SK-N-SH (cell line): Measurements from ENCODE around the gene ANKMY2. TPM values are rescaled to one million over a fixed set of nuclear protein-coding genes. Genes with fewer than 3 reads are reported as not detected.

Experiments used
- CTCF ChIA-PET: fragments of 300-600, 350-600 bp; formaldehyde crosslinking; extraction: SDS; loops from one replicate; lab custom pipeline; 2021; lab: Yijun Ruan, JAX
- POLR2A ChIA-PET: fragments of 350-600 bp; sonication (Branson Sonifier 250); formaldehyde crosslinking; extraction: SDS; loops from one replicate; lab custom pipeline; 2020; ENCODE audit warnings: antibody characterized with exemption, inconsistent platforms; lab: Yijun Ruan, JAX
- DNase-seq: peaks from one replicate; pipeline ENCODE4 v3.0.0; 2012
- H2AFZ ChIP-seq: fragments of 200-600 bp; sonication (generic); 2 replicates; pipeline ENCODE4 v1.8.1; 2016; ENCODE audit warnings: antibody characterized with exemption, mild to moderate bottlenecking, low read depth
- H3F3A ChIP-seq: fragments of 200-600 bp; sonication (generic); replicated peaks from 2 replicates; pipeline ENCODE3; 2016; ENCODE audit warnings: antibody characterized with exemption, mild to moderate bottlenecking; ENCODE audit not compliant: insufficient read depth
- H3K27ac ChIP-seq, 2 experiments: fragments of 200-500 bp in 1 of 2; fragments of 200-600 bp in 1 of 2; sonication (Bioruptor generic) in 1 of 2; sonication (generic), shearing (Covaris generic) in 1 of 2; 2 replicates each; pipeline versions ENCODE4 v1.5.1 to v1.6.1; 2014 to 2016; ENCODE audit warnings: low read depth in 2 of 2, inconsistent platforms in 1 of 2, low read length in 1 of 2, mild to moderate bottlenecking in 1 of 2, mixed read lengths in 1 of 2
- H3K27me3 ChIP-seq: fragments of 200-600 bp; sonication (generic), shearing (Covaris generic); 2 replicates; pipeline ENCODE4 v1.6.1; 2016; ENCODE audit warnings: mixed run types; ENCODE audit not compliant: insufficient read depth
- H3K36me3 ChIP-seq, 2 experiments: fragments of 200-500 bp in 1 of 2; fragments of 200-600 bp in 1 of 2; sonication (Bioruptor generic) in 1 of 2; sonication (generic) in 1 of 2; replicated peaks in 1 of 2; 2 replicates each; pipeline versions ENCODE3 to v1.5.1; 2014 to 2016; ENCODE audit warnings: low read length in 1 of 2, mild to moderate bottlenecking in 1 of 2; ENCODE audit not compliant: insufficient read depth in 2 of 2, control insufficient read depth in 1 of 2
- H3K4me1 ChIP-seq, 2 experiments: fragments of 200-500 bp in 1 of 2; fragments of 200-600 bp in 1 of 2; sonication (Bioruptor generic) in 1 of 2; sonication (generic), shearing (Covaris generic) in 1 of 2; 2 replicates each; pipeline versions ENCODE4 v1.5.1 to v1.6.1; 2014 to 2016; ENCODE audit warnings: low read depth in 1 of 2, low read length in 1 of 2, mixed run types in 1 of 2; ENCODE audit not compliant: insufficient read depth in 2 of 2, control insufficient read depth in 1 of 2
- H3K4me2 ChIP-seq: fragments of 200-600 bp; sonication (generic), shearing (Covaris generic); 2 replicates; pipeline ENCODE4 v1.6.1; 2017; ENCODE audit warnings: mixed run types
- H3K4me3 ChIP-seq, 2 experiments: fragments of 200-500 bp in 1 of 2; fragments of 200-600 bp in 1 of 2; sonication (Bioruptor generic) in 1 of 2; sonication (generic), shearing (Covaris generic) in 1 of 2; 2 replicates each; pipeline versions ENCODE4 v1.5.1 to v1.8.1; 2014 to 2016; ENCODE audit warnings: low read depth in 2 of 2, inconsistent platforms in 1 of 2, low read length in 1 of 2, mild to moderate bottlenecking in 1 of 2, mixed read lengths in 1 of 2, moderate library complexity in 1 of 2
- H3K79me2 ChIP-seq: fragments of 200-600 bp; sonication (generic); 2 replicates; pipeline ENCODE4 v1.8.1; 2017; ENCODE audit warnings: mild to moderate bottlenecking; ENCODE audit not compliant: insufficient read depth
- H3K9ac ChIP-seq: fragments of 200-600 bp; sonication (generic); 2 replicates; pipeline ENCODE4 v1.6.1; 2017; ENCODE audit warnings: mixed run types
- H3K9me2 ChIP-seq: fragments of 200-600 bp; sonication (generic); 2 replicates; pipeline ENCODE4 v1.6.1; 2017; ENCODE audit warnings: mixed run types
- H3K9me3 ChIP-seq: fragments of 200-600 bp; sonication (generic); 2 replicates; pipeline ENCODE4 v1.6.1; 2017; ENCODE audit warnings: mixed run types, mild to moderate bottlenecking, moderate library complexity
- H4K20me1 ChIP-seq: fragments of 200-600 bp; sonication (generic); 2 replicates; pipeline ENCODE4 v1.6.1; 2017; ENCODE audit warnings: mild to moderate bottlenecking, mixed run types; ENCODE audit not compliant: insufficient read depth
- CHD2 ChIP-seq: fragments of 150-350 bp; IDR thresholded peaks from 2 replicates; pipeline ENCODE4 v1.6.1; 2018; ENCODE audit warnings: low read length; ENCODE audit not compliant: partially characterized antibody
- EP300 ChIP-seq, 2 experiments: IDR thresholded peaks; 2 replicates each; pipeline versions ENCODE4 v1.4.0 to v1.6.1; 2012; ENCODE audit warnings: borderline replicate concordance in 1 of 2, low read depth in 1 of 2, low read length in 1 of 2
- FOSL2 ChIP-seq: IDR thresholded peaks from 2 replicates; pipeline ENCODE4 v1.4.0; 2012; ENCODE audit warnings: low read depth, mild to moderate bottlenecking, moderate library complexity, borderline replicate concordance
- GABPA ChIP-seq: IDR thresholded peaks from 2 replicates; pipeline ENCODE4 v1.4.0; 2012; ENCODE audit warnings: low read depth, mild to moderate bottlenecking
- MXI1 ChIP-seq: IDR thresholded peaks from 2 replicates; pipeline ENCODE4 v1.6.1; 2012; ENCODE audit warnings: mild to moderate bottlenecking, low read depth, low read length, improper control_type of control experiment
- NFIC ChIP-seq: IDR thresholded peaks from 2 replicates; pipeline ENCODE4 v1.4.0; 2012; ENCODE audit warnings: borderline replicate concordance
- RAD21 ChIP-seq: IDR thresholded peaks from 2 replicates; pipeline ENCODE4 v1.6.1; 2012; ENCODE audit warnings: mild to moderate bottlenecking, low read length
- SMC3 ChIP-seq: IDR thresholded peaks from 2 replicates; pipeline ENCODE4 v1.6.1; 2012; ENCODE audit warnings: low read depth, low read length, improper control_type of control experiment
- YY1 ChIP-seq: IDR thresholded peaks from 2 replicates; pipeline ENCODE4 v1.4.0; 2012; ENCODE audit warnings: low read depth, mild to moderate bottlenecking
- WGBS: methylation state at CpG from one replicate; pipeline ENCODE4 v1.1.6; 2017; ENCODE audit warnings: low lambda C conversion rate; 5-methylcytosine and 5-hydroxymethylcytosine counted together
- polyA plus RNA-seq, 3 experiments: library from polyadenylated mRNA; depleted of rRNA; stranded (reverse); fragments of >200 nt; gene quantifications; 2 replicates each; pipeline ENCODE4 v1.2.3, GENCODE V29; 2012
- TF ChIP-seq, protein P1 (sequence below): IDR thresholded peaks from 2 replicates; pipeline ENCODE4; 2012
- TF ChIP-seq, protein P2 (sequence below): IDR thresholded peaks from 2 replicates; pipeline ENCODE4 v1.4.0; 2012; ENCODE audit warnings: low read depth, borderline replicate concordance
- TF ChIP-seq, protein P3 (sequence below): IDR thresholded peaks from 2 replicates; pipeline ENCODE4 v1.4.0; 2012; ENCODE audit warnings: low read depth, borderline replicate concordance

The ANKMY2 gene
- polyA plus RNA-seq, 1 of the 3 experiments (the other 2 are of a cell fraction): 15.8 TPM

DNA sequence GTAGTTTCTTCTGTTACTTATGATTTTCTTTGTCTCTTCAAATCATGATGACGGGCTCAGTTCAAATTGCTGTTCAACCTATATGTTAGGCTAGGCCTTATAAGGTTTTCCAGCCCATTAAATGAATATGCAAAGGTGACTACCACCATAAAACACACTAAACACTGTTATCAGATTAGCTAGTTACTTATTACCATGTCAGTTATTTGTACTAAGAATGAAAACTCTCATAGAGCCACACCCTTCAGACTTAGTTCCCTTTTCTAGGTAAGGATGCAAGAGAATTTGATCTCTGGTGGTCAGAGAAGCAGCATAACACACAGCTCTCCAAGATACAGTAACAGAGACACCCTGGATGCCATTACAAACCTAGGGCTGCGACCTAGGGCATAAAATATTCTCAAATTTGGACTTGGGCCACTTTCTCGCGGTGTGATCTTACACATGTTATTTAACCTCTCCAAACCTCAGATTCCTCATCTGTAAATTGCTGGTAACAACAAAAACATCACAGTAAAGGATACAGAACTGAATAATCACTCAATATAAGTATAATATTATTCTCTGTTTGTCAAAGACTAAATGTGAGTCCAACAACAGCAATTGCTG is 35.6 kb downstream of the ANKMY2 start:
- Histone ChIP-seq H3K27me3 (no peaks in the 10 kb centered on the region), H3K36me3 (peaks cover 42 to 50% of the 10 kb centered on the region in 2 experiments), H2AFZ (no peak overlapping the region), H3K79me2 (no peaks in the 10 kb centered on the region), H3K9me2 (no peaks in the 10 kb centered on the region), H4K20me1 (no peaks in the 10 kb centered on the region), H3K9ac (no peak overlapping the region), H3F3A (no peaks in the 10 kb centered on the region), H3K4me3 (no peak overlapping the region), H3K4me1 (no peaks in the 10 kb centered on the region), H3K4me2 (no peak overlapping the region), H3K27ac (no peak overlapping the region), H3K9me3 (no peaks in the 10 kb centered on the region)
- WGBS: 90% methylated on average over 4 of the region's 4 CpGs
- no peak for TF ChIP-seq NFIC
- no peak for TF ChIP-seq GABPA
- no peak for TF ChIP-seq CHD2
- TF ChIP-seq FOSL2: no peak
- TF ChIP-seq RAD21: no peak
- no peak for TF ChIP-seq EP300 (IDR thresholded peaks at IDR 0.05; ENCODE audit: borderline replicate concordance in 1 of 2, low read depth in 1 of 2, low read length in 1 of 2)
- no peak for TF ChIP-seq YY1
- no peak for DNase-seq
- POLR2A ChIA-PET: no interaction called here
- CTCF ChIA-PET: interaction anchor here (1.3 to 1.4 kb wide), 2 partner anchors 21 to 45 kb away, joined by 3 read pairs; no protein-coding TSS in a partner anchor

DNA sequence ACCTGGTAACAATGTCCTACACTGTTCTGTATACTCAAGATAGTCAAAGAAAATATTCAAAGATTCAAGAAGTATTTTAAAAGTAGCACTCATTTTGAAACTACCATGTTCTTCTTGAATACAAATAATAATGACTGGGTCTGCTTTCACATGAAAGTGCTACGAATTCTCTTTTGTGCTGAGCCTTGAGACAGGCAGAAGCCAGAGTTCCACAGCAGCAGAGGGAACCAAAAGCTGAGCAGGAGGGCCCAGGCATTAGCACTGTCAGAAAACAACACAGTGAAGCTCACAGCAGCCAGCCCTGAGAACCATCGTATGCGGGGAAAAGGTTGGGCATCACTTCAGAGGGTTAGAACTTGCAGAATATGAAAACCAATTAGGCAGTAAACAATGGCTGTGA is 38.9 kb downstream of the ANKMY2 start:
- Histone ChIP-seq H4K20me1 (no peaks in the 10 kb centered on the region), H3K79me2 (no peaks in the 10 kb centered on the region), H3K4me2 (no peak overlapping the region), H3K27ac (no peak overlapping the region), H3K9me3 (no peaks in the 10 kb centered on the region), H3K9me2 (no peaks in the 10 kb centered on the region), H3K4me1 (no peaks in the 10 kb centered on the region), H3K4me3 (no peak overlapping the region), H3K36me3 (peaks cover 50 to 63% of the 10 kb centered on the region in 2 experiments), H3K9ac (no peak overlapping the region), H2AFZ (no peak overlapping the region), H3K27me3 (no peaks in the 10 kb centered on the region), H3F3A (no peaks in the 10 kb centered on the region)
- TF ChIP-seq, protein P1, sequence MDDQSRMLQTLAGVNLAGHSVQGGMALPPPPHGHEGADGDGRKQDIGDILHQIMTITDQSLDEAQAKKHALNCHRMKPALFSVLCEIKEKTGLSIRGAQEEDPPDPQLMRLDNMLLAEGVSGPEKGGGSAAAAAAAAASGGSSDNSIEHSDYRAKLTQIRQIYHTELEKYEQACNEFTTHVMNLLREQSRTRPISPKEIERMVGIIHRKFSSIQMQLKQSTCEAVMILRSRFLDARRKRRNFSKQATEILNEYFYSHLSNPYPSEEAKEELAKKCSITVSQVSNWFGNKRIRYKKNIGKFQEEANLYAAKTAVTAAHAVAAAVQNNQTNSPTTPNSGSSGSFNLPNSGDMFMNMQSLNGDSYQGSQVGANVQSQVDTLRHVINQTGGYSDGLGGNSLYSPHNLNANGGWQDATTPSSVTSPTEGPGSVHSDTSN: no peak
- TF ChIP-seq MXI1 (no peak), SMC3 (no peak), YY1 (no peak)
- TF ChIP-seq, protein P2, sequence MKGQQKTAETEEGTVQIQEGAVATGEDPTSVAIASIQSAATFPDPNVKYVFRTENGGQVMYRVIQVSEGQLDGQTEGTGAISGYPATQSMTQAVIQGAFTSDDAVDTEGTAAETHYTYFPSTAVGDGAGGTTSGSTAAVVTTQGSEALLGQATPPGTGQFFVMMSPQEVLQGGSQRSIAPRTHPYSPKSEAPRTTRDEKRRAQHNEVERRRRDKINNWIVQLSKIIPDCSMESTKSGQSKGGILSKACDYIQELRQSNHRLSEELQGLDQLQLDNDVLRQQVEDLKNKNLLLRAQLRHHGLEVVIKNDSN: no peak
- TF ChIP-seq, protein P3, sequence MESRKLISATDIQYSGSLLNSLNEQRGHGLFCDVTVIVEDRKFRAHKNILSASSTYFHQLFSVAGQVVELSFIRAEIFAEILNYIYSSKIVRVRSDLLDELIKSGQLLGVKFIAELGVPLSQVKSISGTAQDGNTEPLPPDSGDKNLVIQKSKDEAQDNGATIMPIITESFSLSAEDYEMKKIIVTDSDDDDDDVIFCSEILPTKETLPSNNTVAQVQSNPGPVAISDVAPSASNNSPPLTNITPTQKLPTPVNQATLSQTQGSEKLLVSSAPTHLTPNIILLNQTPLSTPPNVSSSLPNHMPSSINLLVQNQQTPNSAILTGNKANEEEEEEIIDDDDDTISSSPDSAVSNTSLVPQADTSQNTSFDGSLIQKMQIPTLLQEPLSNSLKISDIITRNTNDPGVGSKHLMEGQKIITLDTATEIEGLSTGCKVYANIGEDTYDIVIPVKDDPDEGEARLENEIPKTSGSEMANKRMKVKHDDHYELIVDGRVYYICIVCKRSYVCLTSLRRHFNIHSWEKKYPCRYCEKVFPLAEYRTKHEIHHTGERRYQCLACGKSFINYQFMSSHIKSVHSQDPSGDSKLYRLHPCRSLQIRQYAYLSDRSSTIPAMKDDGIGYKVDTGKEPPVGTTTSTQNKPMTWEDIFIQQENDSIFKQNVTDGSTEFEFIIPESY: no peak
- WGBS: 93% methylated on average over 3 of the region's 3 CpGs
- DNase-seq: no peak
- CTCF ChIA-PET: interaction anchor here (1.7 kb wide), 1 partner anchor 311 kb away, joined by 4 read pairs; no protein-coding TSS in a partner anchor
- POLR2A ChIA-PET: no interaction called here
